ENCODE data around the gene VGLL3.
"Not testable (repeated sequence)": the region's sequence is repeated elsewhere in the genome, so short reads cannot be mapped to it uniquely, and the experiment has no call there.

DNA sequence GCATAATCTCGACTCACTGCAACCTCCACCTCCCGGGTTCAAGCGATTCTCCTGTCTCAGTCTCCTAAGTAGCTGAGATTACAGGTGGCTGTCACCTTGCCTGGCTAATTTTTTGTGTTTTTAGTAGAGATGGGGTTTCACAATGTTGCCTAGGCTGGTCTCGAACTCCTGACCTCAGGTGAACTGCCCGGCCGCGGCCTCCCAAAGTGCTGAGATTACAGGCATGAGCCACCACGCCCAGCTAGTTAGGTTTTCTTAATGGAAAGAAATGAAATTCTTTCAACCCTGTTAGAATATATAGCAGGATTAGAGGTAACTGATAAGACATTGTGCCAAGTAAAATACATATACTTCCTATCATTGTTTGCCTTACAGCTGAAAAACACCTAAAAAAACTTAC is 16.8 kb downstream of the VGLL3 start:
- TF ChIP-seq, protein P1, sequence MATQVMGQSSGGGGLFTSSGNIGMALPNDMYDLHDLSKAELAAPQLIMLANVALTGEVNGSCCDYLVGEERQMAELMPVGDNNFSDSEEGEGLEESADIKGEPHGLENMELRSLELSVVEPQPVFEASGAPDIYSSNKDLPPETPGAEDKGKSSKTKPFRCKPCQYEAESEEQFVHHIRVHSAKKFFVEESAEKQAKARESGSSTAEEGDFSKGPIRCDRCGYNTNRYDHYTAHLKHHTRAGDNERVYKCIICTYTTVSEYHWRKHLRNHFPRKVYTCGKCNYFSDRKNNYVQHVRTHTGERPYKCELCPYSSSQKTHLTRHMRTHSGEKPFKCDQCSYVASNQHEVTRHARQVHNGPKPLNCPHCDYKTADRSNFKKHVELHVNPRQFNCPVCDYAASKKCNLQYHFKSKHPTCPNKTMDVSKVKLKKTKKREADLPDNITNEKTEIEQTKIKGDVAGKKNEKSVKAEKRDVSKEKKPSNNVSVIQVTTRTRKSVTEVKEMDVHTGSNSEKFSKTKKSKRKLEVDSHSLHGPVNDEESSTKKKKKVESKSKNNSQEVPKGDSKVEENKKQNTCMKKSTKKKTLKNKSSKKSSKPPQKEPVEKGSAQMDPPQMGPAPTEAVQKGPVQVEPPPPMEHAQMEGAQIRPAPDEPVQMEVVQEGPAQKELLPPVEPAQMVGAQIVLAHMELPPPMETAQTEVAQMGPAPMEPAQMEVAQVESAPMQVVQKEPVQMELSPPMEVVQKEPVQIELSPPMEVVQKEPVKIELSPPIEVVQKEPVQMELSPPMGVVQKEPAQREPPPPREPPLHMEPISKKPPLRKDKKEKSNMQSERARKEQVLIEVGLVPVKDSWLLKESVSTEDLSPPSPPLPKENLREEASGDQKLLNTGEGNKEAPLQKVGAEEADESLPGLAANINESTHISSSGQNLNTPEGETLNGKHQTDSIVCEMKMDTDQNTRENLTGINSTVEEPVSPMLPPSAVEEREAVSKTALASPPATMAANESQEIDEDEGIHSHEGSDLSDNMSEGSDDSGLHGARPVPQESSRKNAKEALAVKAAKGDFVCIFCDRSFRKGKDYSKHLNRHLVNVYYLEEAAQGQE (IDR thresholded peaks at IDR 0.05; ENCODE audit: unreplicated experiment), result not testable (repeated sequence)
- not testable (repeated sequence) for TF ChIP-seq EZH2 (IDR thresholded peaks at IDR 0.05; ENCODE audit: low read depth, unreplicated experiment); NANOG (IDR thresholded peaks at IDR 0.05; ENCODE audit: borderline replicate concordance)

Measured in GM23338 (cell line).